EH (cell line): ENCODE data around the gene TBX10.
A peak's percentile ranks its signal among the peaks of the same experiment; 100 is the strongest.
"Not testable (repeated sequence)": the region's sequence is repeated elsewhere in the genome, so short reads cannot be mapped to it uniquely, and the experiment has no call there.

Experiments used
- DNase-seq: peaks from one replicate; pipeline ENCODE4 v3.0.0-alpha.2; 2015; ENCODE audit warnings: low read depth

The TBX10 gene

DNA sequence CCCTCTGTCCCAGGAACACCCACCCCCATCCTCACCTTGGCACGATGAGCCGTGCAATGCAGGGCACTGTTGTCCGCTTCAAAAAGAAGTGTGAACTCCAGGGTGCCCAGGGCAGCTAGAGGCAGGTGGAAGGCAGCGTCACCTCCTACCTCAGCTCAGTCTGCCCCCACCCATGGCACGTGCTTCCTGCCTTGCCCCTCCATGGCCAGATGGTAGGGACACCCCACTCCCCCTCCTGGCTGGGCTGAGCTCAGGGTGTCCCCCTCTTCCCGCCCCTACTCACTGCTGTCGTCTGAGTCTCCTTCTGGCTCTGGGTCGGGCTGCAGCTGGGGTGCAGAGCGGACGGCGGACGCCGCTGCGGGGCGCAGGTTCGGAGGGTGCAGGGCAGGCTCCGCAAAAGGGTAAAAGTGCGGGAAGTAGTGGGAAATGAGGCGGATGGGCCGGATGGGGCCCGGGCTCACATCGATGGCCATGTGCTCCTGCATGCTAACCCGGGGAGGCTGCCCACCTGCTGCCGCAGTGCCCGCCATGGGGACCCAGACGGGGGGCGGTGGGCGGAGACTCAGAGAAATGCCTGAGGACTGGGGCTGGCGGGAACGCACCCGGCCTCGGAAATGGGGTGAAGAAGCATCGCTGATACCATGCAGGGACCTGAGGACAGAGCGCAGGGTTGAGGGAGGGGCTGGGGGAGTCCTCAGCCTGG, 23.7 kb downstream of the TBX10 start:
- DNase-seq, result no peak

DNA sequence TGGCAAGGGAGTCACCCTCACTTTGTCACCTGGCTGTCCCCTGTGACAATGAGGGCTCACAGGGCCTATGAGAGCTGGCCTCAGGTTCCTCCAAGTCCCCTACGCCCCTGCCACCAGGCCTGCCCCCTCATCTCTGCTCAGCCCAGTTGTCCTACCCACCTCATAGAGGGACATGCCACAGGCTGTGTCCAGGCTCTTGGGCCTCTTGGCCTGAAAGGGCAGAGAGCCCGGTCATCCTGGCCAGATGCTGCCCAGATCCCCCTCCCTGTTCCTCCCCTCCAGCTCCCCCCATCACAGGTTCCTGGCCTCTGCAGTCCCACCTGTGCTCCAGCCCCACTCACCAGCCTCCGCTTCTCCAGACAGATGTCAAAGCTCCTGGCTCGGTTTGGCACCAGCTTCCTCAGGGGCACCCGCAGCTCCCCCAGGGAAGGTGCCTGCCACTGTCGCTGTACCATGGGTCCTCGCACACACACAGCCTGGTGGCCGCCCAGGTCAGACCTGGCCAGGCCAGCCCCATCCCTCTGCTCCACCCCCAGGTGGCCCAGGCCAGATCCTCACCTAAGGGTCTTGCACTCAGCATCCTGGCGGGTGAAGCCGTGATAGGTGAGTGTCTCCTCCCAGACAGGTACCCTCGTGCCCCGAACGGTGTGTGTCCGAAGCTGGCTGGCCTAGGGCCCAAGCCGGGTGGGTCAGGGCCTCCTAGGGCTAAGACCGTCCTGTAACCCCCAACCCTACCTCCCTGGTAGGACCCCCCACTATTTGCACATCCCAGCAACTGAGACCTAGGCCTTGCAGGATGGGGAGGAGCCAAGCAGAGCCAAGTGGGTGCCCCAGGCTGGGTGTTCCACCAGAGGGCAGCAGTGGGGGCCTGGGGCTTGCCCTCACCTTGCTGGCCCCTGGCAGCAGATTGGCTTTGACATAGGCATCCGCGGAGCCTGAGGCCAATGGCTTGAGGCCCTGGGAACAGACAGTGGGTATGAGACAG, 24.5 kb downstream of the TBX10 start:
- DNase-seq, result peak; percentile 24

DNA sequence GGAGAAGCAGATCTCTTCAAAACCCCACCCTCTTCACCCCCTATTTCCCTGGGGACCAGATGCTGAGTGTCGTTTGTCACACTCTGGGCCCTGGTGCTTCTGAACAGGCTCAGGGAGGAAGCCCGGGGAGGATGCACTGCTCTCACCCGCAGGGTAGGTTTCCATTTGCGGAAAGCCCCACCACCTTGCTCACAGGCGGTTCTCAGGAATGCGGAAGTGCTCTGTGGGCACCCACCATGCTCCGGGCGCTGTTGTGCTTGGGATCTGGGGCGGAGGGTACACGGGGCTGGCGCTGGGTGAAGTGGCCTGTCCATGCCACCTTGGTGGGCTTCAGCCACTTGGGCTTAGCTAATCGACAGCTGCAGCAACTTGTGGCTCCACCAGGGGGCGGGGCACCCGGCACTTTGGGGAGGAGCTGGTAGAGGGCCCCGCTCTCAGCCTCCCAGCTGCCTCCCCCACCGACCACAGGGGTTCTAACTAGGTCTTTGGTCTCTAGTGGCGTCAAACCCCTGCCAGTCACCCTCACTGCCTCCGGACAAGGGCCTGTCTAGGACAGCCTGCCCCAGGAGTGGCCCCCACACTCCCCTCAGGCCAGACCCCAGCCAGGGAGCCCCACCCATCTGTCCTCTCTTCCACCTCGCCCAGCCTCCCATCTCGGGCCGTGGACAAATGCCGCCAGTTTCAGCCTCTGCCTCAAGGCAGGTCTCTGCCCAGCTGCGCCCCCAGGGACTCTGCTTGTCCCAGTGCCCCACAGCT, 25.4 kb downstream of the TBX10 start:
- peak; percentile 67 for DNase-seq

DNA sequence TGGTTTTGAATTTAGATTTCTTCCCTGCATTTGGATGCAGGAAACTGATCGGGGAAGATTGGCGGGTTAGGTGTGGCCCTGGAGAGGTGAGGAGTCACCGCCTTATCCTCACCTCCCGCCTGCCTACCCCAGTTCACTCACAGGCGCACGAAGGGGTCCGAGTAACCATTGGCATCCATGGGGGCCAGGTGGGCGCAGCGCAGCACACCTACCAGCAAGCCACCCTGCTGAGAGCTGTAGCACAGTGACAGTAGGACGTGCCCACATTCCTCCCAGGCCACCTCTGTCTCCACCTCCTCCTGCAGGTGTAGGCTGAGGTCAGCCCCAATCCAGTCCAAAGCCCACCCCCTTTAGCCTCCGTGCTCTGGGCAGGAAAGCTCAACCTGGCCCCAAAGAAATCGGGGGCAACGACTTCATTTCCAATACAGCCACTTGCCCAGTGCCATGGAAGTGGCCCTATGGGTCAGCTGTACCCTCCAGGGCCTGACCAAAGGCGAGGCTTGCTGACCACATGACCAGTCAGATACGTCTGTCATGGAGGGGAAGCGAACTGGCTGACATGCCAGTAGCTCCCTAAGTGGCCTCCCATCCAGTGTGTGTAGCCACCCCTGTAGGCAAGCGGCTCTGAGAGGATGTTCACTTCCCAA, 26.1 kb downstream of the TBX10 start:
- DNase-seq, result no peak

DNA sequence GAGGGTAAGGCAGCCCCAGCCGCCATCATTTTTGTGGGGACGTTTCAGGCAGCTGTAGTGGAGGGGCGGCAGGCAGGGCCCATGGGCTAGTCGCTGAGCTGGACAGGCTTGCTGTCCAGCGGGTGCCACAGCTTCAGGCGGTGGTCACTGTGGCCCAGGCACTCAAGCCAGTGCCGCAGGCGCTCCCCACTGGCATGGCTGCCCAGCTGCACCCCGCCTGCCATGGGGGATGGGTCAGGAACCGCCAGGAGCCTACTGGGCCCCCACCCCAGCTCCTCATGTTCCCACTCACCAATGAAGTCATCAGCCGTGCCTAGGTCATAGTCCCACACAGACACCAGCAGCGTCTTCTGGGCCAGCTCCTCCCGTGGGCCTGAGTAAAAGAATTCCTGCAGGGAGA, 26.8 kb downstream of the TBX10 start:
- DNase-seq, result no peak

DNA sequence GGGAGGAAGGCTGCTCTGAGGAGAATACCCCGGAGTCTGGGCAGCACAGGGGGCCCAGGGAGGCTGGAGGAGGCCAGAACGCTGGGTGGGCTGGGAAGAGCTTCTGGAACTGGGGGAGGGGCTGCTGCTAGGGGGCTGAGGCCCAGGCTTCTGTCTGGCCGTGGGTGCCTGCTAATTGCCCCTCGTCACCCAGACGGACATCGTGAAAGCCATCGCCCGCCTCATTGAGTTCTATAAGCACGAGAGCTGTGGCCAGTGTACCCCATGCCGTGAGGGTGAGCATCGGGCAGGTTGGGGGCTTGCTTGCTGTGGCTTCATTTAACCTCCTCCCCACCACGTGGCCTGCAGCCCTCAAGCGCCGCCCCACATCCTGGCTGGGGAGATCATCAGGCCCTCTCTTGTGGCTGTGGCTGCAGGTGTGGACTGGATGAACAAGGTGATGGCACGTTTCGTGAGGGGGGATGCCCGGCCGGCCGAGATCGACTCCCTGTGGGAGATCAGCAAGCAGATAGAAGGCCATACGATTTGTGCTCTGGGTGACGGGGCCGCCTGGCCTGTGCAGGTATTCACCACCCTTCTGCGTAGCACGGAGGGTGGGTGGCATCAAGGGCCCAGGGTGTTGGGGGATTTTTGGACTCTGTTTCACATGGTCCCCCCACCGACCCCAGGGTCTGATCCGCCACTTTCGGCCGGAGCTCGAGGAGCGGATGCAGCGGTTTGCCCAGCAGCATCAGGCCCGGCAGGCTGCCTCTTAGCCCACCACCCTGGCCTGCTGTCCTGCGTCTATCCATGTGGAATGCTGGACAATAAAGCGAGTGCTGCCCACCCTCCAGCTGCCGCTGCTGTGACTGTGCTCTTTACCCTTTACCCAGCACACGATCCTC, 27.6 kb downstream of the TBX10 start:
- DNase-seq, result no peak

DNA sequence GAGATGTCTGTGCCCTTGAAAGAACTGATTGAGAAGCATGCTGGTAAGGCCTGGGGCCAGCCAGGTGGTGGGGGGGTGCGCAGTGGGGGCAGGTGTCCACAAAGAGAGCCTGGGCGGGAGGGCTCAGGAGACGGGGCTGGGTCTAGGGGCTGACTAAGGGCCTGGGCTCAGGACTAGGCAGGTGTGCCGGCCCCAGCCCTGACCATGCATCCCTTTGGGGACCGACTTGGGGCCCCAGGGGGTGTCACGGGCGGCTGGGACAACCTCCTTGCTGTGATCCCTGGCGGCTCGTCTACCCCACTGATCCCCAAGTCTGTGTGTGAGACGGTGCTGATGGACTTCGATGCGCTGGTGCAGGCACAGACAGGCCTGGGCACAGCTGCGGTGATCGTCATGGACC, 28.4 kb downstream of the TBX10 start:
- no peak for DNase-seq

DNA sequence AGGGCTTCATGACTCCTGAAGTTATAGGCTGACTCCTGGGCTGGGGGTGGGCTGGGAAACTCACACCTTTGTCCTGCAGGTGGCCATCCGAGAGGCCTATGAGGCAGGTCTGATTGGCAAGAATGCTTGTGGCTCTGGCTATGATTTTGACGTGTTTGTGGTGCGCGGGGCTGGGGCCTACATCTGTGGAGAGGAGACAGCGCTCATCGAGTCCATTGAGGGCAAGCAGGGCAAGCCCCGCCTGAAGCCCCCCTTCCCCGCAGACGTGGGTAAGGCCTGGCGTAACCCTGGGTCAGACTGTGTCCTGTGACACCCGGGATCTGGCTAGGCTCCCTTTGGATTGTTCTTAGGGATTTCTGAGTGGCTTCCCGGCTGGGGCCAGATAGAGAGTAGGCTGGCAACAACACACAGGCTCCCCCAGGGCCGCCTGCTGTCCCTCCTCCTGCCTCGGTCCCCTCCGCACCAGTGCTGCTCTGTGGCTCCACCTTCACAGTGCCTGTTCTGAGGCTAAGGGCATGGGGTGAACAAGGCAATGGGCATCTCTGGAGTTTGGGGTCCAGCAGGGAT, 29.2 kb downstream of the TBX10 start:
- DNase-seq, result no peak

DNA sequence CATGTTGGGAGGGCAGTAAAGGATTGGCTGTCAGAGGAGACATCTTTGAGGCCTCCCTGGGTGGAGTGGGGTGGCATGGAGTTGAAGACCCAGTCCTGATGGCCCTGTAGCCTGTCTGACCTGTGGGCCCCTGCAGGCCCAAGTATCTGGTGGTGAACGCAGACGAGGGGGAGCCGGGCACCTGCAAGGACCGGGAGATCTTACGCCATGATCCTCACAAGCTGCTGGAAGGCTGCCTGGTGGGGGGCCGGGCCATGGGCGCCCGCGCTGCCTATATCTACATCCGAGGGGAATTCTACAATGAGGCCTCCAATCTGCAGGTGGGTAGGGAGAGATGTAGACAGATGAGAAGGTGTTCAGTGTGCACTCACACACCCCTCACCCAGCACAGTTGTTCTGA, 30.2 kb downstream of the TBX10 start:
- no peak for DNase-seq

DNA sequence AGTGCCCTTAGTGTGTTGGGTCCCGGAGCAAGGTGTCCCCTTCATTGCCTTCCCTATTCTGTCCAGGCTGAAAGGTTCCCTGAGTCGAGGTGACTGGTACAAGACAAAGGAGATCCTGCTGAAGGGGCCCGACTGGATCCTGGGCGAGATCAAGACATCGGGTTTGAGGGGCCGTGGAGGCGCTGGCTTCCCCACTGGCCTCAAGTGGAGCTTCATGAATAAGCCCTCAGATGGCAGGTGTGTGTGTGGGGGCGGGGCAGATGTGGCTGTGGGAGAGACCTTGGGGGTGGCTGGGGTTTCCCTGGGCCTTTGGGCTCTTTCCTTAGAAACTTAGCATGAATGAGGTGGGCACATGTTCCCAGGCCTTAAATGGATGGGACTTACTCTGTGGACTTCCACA, 31.1 kb downstream of the TBX10 start:
- DNase-seq, result no peak

DNA sequence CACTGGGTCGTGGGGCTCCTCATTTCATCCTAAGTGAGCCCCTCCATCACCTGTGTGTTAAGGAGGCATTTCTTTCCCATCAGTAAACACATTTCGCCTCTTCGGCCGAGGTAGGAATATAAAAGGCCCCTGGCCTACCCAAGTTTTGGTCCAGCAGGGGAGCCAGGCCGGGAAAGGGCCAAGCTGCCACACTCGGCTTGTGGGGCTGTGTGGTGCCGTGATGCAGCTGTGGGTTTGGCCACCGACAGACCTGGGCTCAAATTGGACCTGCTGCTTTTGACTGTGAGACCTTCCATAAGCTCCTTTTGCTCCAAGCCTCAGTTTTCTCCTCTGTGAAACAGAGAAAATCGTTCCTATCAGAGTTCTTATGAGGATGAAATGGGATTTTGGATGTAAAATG, 32.1 kb downstream of the TBX10 start:
- no peak for DNase-seq

DNA sequence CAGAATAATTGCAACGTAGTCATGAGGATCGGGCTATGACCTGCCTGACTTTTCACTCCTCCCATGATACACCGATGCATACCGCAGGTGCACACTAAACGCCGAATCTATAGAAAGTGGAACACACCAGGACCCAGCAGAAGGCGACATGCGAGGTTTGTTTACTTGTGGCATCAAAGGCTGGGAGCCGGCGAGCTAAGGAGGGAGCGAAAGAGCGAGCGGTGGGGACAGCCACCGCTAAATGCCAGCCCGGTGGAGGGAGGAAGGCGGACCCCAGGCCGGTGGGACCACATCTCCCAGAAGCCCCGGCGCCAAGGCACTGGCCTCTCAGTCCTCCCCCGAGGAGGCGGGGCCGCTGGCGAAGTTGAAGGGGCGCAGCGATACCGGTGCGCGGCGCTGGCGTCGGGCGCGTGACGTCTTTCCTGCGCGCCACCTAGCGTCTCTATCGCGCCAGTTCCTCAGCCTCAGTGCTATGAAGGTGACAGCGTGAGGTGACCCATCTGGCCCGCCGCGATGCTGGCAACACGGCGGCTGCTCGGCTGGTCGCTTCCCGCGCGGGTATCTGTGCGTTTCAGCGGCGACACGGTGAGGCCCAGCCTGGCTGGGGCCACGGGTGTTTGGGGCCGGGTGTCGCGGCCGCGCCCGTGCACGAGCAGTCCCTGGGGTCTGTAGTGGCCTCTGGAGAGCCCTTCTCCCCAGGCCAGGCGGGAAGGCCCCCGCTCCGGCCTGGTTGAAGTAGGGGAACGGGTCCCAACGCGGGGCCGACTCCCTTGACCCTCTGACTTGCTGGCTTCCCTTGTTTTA, 32.9 kb downstream of the TBX10 start, which contains the start of gene NDUFV1:
TSS of gene NDUFV1 (plus strand) at position 445 of the 804 bp plus-strand sequence. CDS start at position 514, 69 bp downstream.
- peak; percentile 93 for DNase-seq

DNA sequence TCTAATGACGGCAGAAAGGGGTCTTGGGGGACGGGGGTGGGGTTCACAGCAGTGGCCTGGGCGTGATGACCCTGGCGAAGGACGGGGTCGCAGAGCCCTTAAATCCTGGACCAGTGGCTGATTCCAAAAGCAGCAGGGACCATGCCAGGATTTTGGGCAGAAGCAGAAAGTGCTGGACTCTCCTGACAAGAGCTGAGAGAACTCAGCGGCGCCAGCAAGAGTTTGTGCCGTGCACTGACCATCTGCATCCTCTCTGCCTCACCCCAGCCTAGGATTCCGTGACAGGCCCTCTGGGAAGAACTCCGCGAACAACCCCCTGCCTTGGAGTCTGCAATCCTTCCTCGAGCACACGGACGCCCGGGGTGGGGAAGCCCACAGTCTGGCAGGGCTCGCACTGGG, 33.5 kb downstream of the TBX10 start:
- peak; percentile 39 for DNase-seq

DNA sequence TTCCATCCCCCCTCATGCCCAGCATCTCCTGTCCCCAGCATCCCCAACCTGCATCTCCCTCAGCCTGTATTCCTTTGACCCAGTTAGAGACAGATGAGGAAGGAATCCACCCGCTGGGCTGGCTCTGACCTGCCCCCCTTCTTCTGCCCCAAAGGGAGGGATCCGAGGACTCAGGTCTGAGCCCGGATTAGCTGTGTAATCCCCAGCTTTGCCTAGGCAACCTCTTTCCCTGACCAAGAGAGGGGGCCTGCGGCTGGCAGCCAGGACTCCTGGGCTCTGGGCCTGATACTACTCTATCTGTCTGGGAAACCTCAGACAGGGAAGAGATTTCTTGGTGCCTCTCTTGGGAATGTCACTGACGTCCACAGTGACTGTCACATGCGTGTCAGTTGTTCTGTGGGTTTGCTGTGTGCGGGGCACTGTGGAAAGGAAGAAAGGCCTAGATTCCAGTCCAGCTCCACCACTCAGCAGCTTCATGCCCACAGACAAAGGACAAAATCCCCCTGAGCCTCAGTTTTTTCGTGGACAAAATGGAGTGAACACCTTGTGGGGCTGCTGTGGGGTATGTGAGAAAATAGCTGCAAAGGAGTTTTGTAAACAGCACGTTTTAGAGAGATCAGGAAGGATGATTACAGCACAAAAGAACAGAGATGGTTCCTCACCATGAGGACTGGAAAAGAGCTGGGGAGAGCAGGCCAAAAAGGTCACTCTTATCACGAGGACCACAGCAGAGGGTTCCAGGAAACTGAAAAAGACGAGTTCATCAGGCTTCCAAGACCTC, 34.1 kb downstream of the TBX10 start:
- no peak for DNase-seq

DNA sequence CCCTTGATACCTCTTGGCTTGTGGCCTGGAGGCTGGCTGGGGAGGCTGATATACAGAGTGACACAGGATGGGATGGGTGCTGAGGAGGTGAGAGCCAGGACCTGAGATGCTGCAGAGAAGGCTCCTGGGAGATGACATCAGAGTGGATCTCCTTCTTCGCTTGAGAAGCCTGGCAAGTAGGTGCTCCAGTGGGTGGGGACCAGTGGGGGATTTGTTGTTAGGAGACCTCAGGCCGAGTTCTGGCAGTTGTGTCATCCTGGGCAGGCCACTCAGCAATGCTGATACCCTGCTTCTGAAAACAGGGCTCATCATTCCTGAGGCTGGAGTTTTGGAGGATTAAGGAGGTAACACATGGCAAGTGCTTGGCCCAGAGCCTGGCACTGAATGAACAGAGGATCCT, 34.7 kb downstream of the TBX10 start:
- no peak for DNase-seq

DNA sequence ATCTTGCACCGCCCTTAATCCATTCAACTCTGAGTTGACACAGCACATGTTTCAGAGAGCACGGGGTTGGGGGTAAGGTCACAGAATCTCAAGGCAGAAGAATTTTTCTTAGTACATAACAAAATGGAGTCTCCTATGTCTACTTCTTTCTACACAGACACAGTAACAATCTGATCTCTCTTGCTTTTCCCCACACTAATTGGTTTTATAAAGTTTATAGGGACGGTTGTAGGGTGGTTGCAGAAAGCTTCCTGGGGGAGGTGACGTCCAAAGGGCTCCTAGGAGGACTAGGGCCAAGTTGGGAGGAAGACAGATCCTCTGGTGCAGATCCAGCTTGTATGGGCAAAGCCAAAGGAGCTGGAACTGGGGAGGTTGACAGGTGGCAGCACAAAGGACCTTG, 35.4 kb downstream of the TBX10 start:
- DNase-seq, result not testable (repeated sequence)

DNA sequence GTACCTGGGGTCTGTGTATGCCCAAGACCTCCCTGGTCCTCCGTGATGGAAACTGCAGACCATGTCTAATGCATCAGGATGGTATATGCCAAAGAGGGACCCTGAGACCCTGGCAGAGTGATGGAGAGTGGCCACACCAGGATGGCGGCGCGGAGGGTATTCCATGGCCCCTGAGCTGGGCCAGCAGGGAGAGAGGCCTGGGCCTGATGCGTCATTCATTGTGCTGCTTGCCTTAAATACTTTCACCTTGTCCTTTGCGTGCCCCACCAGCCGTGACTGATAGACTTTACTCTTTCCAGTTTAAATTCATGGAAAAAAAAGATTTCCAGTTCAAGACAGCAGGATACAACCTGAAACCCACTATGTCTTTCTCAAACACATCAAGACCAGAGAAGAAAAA, 38.5 kb downstream of the TBX10 start:
- DNase-seq, result no peak

DNA sequence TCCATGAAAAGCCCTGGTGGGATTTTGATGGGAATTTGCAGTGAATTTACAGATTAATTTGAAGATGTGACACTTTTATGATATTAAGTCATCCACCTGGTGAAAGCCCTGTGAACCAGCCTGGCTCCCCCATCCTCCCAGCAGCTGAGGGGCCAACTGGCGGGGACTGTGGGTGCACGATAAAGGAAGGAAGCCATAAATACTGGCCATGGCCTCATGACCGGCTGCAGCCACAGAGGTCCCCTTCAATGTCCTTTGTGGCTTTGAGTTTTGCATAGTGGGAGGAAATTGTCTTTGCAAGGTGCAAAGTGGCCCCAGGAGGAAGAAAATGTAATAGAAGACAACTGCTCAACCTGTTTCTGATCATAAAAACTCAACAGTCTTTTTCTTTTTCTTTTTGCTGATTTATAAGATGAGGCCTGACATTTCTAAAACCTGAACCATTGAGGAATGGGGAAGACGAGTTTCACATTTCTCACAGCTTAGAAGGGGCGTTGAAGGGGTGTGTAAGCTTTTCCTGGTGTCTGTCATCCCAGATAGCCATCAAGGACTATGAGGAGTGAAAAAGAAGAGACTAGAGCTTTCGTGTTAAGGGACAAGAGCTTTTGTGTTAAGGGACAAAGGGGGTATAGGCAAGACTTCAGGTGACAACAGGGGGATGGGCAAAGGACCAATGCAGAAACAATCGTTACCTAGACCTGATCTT, 39.1 kb downstream of the TBX10 start:
- DNase-seq, result no peak
